GM19023 (cell line): ENCODE measurements around the gene CHD9.

Experiments
- ATAC-seq: cut with Tn5 transposase; IDR thresholded peaks from one replicate; pipeline ENCODE4 v1.9.1; 2021; ENCODE audit warnings: mild to moderate bottlenecking, moderate library complexity; ENCODE audit not compliant: unreplicated experiment

The CHD9 gene

DNA sequence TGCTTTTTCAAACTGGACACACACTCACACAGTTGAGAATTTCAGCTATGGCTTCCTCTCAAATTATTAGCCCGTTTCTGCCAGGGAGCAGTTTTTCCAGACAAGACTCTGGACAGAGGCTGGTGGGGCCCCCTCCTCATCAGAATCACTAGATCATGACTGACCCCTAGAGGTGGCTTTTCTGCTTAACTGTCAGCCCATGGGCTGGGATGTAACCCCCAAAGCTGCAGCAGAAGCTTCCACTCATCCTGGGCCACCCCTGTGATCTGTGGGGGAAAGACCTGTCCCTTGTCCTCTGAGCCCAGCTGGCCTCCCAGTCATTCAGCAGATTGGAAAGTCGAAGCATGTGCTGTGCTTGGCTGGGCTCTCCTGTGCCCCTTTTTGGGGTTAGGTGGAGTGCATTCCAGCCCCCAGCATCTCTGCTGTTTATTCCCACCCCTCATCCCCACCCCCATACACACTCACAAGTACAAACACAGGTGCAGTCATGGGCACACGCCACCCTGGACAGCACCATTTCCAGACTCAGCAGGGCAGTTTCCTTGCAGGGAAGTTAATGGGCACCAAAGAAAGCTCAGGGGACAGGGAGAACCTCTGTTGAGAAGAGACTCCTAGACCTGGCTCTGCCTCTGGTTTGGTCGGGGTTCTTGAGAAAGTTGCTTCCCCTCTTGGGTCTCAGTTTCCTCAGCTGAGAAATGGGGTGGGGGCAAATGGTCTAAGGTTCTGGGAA is 301.9 kb downstream of the CHD9 start:
- ATAC-seq, result no peak

- ATAC-seq, result no peak
Observed at GRCh38 chr16:53357208-53357586, 302.4 kb downstream of the CHD9 start.

- no peak for ATAC-seq
Observed at GRCh38 chr16:53357955-53358354, 303.2 kb downstream of the CHD9 start.

GRCh38 chr16:53358884-53359283 is 304.1 kb downstream of the CHD9 start:
- no peak for ATAC-seq

- ATAC-seq, result no peak
Observed at GRCh38 chr16:53369921-53370320, 315.1 kb downstream of the CHD9 start.

DNA sequence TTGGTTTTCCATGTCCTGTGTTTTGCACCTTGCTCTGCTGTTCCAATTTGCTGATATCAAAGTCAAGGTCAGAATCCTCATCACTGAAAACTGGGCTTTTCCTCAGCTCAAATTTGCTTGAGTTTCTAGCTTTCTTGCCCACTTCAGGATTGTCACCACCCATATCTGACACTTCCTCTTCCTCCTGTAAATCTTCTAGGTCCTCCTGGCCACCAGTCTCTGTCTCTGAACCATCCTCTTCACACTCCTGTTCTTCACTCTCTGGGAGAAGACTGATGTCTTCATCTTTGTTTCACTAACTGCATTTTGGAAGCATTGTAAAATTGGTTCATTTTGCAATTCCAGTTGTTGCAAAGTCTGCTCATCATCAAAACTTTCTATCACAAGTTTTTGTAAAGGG is 316.0 kb downstream of the CHD9 start:
- ATAC-seq, result no peak

DNA sequence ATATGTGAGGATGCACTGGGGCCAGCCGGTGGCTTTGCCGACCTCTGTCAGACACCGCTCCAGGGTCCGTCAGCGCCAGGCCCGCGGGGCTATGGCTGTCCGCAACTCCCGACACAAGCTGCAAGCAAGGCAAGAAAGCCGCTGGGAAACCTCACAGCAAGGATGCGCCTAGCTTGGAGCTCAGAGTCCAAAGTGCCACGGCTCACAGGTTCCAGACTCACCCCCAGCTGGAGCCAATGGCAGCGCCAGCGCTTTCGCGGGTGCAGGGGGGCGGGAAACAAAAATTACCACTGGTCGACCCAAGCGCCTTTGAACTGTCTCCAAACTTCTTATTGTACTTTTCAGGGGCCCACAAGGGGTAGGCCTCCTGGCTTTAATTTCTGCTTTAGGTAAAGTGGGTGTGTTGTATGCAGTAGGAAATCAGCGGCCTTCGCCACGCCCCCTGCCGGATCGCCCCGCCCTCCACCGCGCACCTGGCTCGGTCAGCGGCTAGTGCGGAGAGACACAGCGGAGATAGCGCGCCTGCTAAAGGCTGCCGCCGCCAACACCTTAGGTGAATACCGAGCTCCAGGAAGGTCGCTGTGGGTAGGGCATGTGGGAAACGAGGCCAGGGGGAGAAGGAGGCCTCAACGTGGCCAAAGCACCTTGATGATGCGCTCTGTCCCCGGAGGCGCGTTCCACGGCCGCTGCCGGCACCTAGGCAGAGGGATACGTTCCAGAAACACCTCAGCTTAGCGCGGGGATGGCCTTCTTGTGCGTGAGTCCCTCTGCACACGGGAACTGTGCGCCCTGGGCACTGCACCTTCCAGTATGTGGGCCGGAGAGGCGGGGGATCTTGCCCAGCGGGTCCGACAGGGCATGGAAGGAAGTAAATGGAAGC is 318.4 kb downstream of the CHD9 start:
- no peak for ATAC-seq

GRCh38 chr16:53374800-53375199 is 320.0 kb downstream of the CHD9 start:
- no peak for ATAC-seq

- ATAC-seq, result no peak
Observed at GRCh38 chr16:53378138-53378537, 323.3 kb downstream of the CHD9 start.
